NCI-H748 (cell line): ENCODE results near the gene LTB4R.
"Not testable (repeated sequence)": the region's sequence is repeated elsewhere in the genome, so short reads cannot be mapped to it uniquely, and the experiment has no call there.

Source experiments
- DNase-seq: peaks from one replicate; lab custom pipeline; 2025; ENCODE audit not compliant: unreplicated experiment; lab: John Stamatoyannopoulos, UW

LTB4R gene

GRCh38 chr14:24338843-24339242 is 27.5 kb downstream of the LTB4R start:
- DNase-seq = no peak

GRCh38 chr14:24339284-24340151 is 28.2 kb downstream of the LTB4R start, which contains the start of gene RIPK3:
TSS of gene RIPK3 (minus strand) at chr14:24339991. CDS start at chr14:24339826, 165 bp downstream.
- no peak for DNase-seq

GRCh38 chr14:24340606-24341005 is 29.3 kb downstream of the LTB4R start:
- DNase-seq = no peak

- no peak for DNase-seq
Measured at GRCh38 chr14:24342889-24343288, 31.6 kb downstream of the LTB4R start.

- no peak for DNase-seq
Measured at GRCh38 chr14:24343795-24344660, 32.7 kb downstream of the LTB4R start.

- no peak for DNase-seq
Measured at GRCh38 chr14:24347134-24347533, 35.8 kb downstream of the LTB4R start.

GRCh38 chr14:24348186-24348585 is 36.9 kb downstream of the LTB4R start:
- no peak for DNase-seq

- DNase-seq = no peak
Measured at GRCh38 chr14:24349742-24350141, 38.4 kb downstream of the LTB4R start.

GRCh38 chr14:24351517-24351916 is 40.2 kb downstream of the LTB4R start:
- no peak for DNase-seq

GRCh38 chr14:24353559-24354481 is 42.5 kb downstream of the LTB4R start:
- no peak for DNase-seq

GRCh38 chr14:24354482-24354825 is 43.2 kb downstream of the LTB4R start:
- not testable (repeated sequence) for DNase-seq

GRCh38 chr14:24355009-24355408 is 43.7 kb downstream of the LTB4R start:
- DNase-seq = no peak

GRCh38 chr14:24356208-24356607 is 44.9 kb downstream of the LTB4R start:
- no peak for DNase-seq

- DNase-seq = no peak
Measured at GRCh38 chr14:24360281-24360680, 49.0 kb downstream of the LTB4R start.

GRCh38 chr14:24361326-24361725 is 50.0 kb downstream of the LTB4R start:
- no peak for DNase-seq

GRCh38 chr14:24362241-24362960 is 51.1 kb downstream of the LTB4R start:
- DNase-seq = no peak

- DNase-seq = no peak
Measured at GRCh38 chr14:24363401-24363800, 52.1 kb downstream of the LTB4R start.

- no peak for DNase-seq
Measured at GRCh38 chr14:24364841-24365240, 53.5 kb downstream of the LTB4R start.

- DNase-seq = no peak
Measured at GRCh38 chr14:24365600-24366412, 54.5 kb downstream of the LTB4R start.

GRCh38 chr14:24366413-24366720 is 55.1 kb downstream of the LTB4R start:
- no peak for DNase-seq
